HepG2 (cell line): ENCODE measurements around the gene PCP4L1. TPM values are rescaled to one million over a fixed set of nuclear protein-coding genes. Genes with fewer than 3 reads are reported as not detected.
A peak's percentile ranks its signal among the peaks of the same experiment; 100 is the strongest.

Experiments
- ARID4A ChIP-seq: sonication (generic); formaldehyde crosslinking; IDR thresholded peaks from 2 replicates; pipeline ENCODE4 v1.5.0; 2020; ENCODE audit warnings: mild to moderate bottlenecking, missing genetic modification reagents, borderline replicate concordance
- CTCF ChIP-seq: sonication (generic); formaldehyde crosslinking; IDR thresholded peaks from 2 replicates; pipeline ENCODE4 v1.5.0; 2020; ENCODE audit warnings: mild to moderate bottlenecking, missing genetic modification reagents, moderate library complexity
- FOXA3 ChIP-seq: IDR thresholded peaks from 2 replicates; pipeline ENCODE4 v1.6.1; 2016; ENCODE audit warnings: missing genetic modification reagents, missing compliant biosample characterization
- GLMP ChIP-seq: sonication (generic); formaldehyde crosslinking; IDR thresholded peaks from 2 replicates; pipeline ENCODE4 v1.9.0; 2021; ENCODE audit warnings: missing genetic modification reagents, mild to moderate bottlenecking, borderline replicate concordance
- RBFOX2 ChIP-seq: fragments of 200-400 bp; formaldehyde crosslinking; IDR thresholded peaks from 2 replicates; pipeline ENCODE4 v1.6.1; 2017; ENCODE audit warnings: low read depth, mild to moderate bottlenecking, low read length
- RFX1 ChIP-seq: fragments of 450-650 bp; IDR thresholded peaks from 2 replicates; pipeline ENCODE4 v1.6.1; 2017
- ZNF230 ChIP-seq: sonication (generic); formaldehyde crosslinking; IDR thresholded peaks from 2 replicates; pipeline ENCODE4 v1.4.0; 2020; ENCODE audit warnings: mild to moderate bottlenecking, missing genetic modification reagents
- ZNF232 ChIP-seq: sonication (generic); formaldehyde crosslinking; IDR thresholded peaks from 2 replicates; pipeline ENCODE4 v1.4.0; 2020; ENCODE audit warnings: missing genetic modification reagents, borderline replicate concordance
- ZNF256 ChIP-seq: sonication (generic); formaldehyde crosslinking; conservative IDR thresholded peaks from 2 replicates; pipeline ENCODE4 v1.4.0; 2020; ENCODE audit warnings: missing genetic modification reagents
- ZNF414 ChIP-seq: sonication (generic); formaldehyde crosslinking; IDR thresholded peaks from 2 replicates; pipeline ENCODE4 v1.5.0; 2020; ENCODE audit warnings: missing genetic modification reagents
- ZNF44 ChIP-seq: sonication (generic); formaldehyde crosslinking; IDR thresholded peaks from 2 replicates; pipeline ENCODE4 v1.5.1; 2020; ENCODE audit warnings: mild to moderate bottlenecking, missing genetic modification reagents
- ZNF703 ChIP-seq: sonication (generic); formaldehyde crosslinking; IDR thresholded peaks from 2 replicates; pipeline ENCODE4 v1.5.1; 2020; ENCODE audit warnings: missing genetic modification reagents, mild to moderate bottlenecking, moderate library complexity, borderline replicate concordance
- polyA plus RNA-seq, 8 experiments: library from polyadenylated mRNA; depleted of rRNA in 3 of 8; stranded (reverse) in 7 of 8; unstranded in 1 of 8; fragments of >200 nt; fragmentation: Illumina TruSeq in 4 of 8; extraction: Trizol in 4 of 8; gene quantifications; 2 replicates each; pipeline versions ENCODE4 v1.2.1 to v1.2.3, GENCODE V29; 2011 to 2016; ENCODE audit warnings: low read depth in 4 of 8, missing spikeins in 1 of 8, mixed read lengths in 1 of 8; ENCODE audit not compliant: insufficient read depth in 1 of 8
- total RNA-seq, 5 experiments: library from RNA; depleted of rRNA; stranded (reverse); fragments of >200 nt; fragmentation: Illumina TruSeq; extraction: Trizol; gene quantifications; 2 replicates each; pipeline ENCODE4 v1.2.3, GENCODE V29; 2016; ENCODE audit warnings: low read depth in 1 of 5
- TF ChIP-seq, protein P1 (sequence below): sonication (generic); formaldehyde crosslinking; IDR thresholded peaks from 2 replicates; pipeline ENCODE4 v1.5.0; 2020; ENCODE audit warnings: mild to moderate bottlenecking, missing genetic modification reagents, borderline replicate concordance
- TF ChIP-seq, protein P2 (sequence below): sonication (generic); formaldehyde crosslinking; IDR thresholded peaks from 2 replicates; pipeline ENCODE4; 2020; ENCODE audit warnings: missing genetic modification reagents, mild to moderate bottlenecking, borderline replicate concordance

Gene PCP4L1
- total and polyA plus RNA-seq, 2 of the 13 experiments (the other 11 are each of a cell fraction or from before 2014, with no cell fraction given), result 0.28 TPM; not detected in 1

DNA sequence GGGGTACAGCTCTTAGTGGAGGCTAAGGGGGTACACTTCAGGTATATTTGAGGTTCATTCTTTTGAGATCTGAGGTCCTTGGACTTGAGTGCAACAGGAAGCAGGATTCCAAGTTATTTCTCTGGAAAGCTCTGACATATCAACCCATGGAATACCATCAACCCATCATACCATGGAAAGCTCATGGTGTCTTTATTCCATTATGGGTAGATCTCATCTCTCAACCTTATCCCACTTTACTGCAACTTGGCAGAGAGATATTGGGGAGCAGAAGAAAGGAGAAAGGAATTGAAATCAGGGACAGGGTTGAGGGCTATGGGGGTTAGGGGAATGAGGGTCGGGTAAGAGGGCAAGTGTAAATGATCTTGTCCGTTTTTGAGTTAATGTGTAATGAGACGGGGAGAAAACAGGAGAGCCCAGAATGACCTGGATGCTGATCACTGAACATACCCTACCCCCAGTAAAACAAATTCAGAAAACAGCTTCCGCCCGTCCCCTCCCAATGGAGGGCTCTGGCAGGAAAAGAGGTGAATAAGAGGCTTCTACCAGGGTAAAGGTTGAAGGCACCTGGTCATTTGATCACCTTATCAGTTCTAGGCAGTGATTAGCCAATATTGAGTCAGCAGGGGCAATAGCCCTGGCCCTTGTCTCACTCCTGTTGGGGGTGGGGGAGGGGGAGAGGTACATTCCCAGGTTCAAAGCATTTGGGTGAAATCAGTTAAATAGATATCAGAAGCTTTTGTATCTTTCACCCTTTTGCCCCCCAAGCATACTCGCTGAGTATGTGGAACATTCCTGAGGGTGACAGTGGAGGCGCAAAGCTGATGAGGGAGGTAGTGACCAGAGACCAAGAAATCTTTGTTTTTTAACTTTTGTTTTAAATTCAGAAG, 34.5 kb upstream of the PCP4L1 start (continued):
- 0 out of 2 replicates have a peak, but pooled peaks have one; percentile 39 for TF ChIP-seq ARID4A (CRISPR knock-in tag)
- TF ChIP-seq, protein P1, sequence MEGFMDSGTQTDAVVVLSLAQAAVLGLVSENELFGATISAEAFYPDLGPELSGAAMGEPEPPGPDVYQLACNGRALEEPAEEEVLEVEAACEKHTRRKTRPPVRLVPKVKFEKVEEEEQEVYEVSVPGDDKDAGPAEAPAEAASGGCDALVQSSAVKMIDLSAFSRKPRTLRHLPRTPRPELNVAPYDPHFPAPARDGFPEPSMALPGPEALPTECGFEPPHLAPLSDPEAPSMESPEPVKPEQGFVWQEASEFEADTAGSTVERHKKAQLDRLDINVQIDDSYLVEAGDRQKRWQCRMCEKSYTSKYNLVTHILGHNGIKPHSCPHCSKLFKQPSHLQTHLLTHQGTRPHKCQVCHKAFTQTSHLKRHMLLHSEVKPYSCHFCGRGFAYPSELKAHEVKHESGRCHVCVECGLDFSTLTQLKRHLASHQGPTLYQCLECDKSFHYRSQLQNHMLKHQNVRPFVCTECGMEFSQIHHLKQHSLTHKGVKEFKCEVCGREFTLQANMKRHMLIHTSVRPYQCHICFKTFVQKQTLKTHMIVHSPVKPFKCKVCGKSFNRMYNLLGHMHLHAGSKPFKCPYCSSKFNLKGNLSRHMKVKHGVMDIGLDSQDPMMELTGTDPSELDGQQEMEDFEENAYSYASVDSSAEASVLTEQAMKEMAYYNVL (CRISPR knock-in tag), result peak; percentile 77; the same call in 1 of the 2 replicates
- TF ChIP-seq ZNF256 (CRISPR knock-in tag), result no peak
- TF ChIP-seq ZNF703, result peak; percentile 83; the same call in 1 of the 2 replicates
- no peak for TF ChIP-seq ZNF44 (CRISPR knock-in tag)
- TF ChIP-seq ZNF232 (CRISPR knock-in tag), result peak; percentile 78; the same call in 1 of the 2 replicates
- TF ChIP-seq RFX1, result no peak
- TF ChIP-seq, protein P2, sequence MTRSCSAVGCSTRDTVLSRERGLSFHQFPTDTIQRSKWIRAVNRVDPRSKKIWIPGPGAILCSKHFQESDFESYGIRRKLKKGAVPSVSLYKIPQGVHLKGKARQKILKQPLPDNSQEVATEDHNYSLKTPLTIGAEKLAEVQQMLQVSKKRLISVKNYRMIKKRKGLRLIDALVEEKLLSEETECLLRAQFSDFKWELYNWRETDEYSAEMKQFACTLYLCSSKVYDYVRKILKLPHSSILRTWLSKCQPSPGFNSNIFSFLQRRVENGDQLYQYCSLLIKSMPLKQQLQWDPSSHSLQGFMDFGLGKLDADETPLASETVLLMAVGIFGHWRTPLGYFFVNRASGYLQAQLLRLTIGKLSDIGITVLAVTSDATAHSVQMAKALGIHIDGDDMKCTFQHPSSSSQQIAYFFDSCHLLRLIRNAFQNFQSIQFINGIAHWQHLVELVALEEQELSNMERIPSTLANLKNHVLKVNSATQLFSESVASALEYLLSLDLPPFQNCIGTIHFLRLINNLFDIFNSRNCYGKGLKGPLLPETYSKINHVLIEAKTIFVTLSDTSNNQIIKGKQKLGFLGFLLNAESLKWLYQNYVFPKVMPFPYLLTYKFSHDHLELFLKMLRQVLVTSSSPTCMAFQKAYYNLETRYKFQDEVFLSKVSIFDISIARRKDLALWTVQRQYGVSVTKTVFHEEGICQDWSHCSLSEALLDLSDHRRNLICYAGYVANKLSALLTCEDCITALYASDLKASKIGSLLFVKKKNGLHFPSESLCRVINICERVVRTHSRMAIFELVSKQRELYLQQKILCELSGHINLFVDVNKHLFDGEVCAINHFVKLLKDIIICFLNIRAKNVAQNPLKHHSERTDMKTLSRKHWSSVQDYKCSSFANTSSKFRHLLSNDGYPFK (CRISPR knock-in tag), result no peak
- TF ChIP-seq FOXA3 (CRISPR knock-in tag), result peak; percentile 80
- no peak for TF ChIP-seq CTCF (CRISPR knock-in tag)
- peak; percentile 65 for TF ChIP-seq RBFOX2
- TF ChIP-seq GLMP (CRISPR knock-in tag), result peak; percentile 12; the same call in 1 of the 2 replicates
- peak; percentile 28 for TF ChIP-seq ZNF414 (CRISPR knock-in tag)
- peak; percentile 5; the same call in 1 of the 2 replicates for TF ChIP-seq ZNF230 (CRISPR knock-in tag)
